ENCODE data around the gene HDGFL1. TPM values are rescaled to one million over a fixed set of nuclear protein-coding genes. Genes with fewer than 3 reads are reported as not detected.

The HDGFL1 gene
- total and polyA plus RNA-seq, 5 experiments from 2014 or later, result not detected

DNA sequence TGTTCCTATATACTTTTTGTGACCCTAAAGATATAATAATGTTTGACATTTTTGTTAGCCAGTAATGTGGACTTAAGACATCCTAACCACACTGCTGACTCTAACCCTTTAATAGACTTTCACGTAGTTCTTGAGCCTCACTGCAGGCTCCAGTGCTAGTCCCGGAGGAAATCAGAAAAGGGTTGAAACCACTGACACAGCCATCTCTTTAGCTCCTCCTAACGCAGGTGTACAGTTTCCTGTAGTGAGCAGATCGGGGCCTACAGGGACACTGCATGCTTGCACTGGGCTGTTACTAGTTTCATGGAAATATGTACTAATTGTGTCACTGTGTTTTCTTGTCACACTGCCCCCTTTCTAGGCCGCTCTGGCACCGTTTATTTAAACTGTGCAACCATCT lies 512 bp upstream of the HDGFL1 start:
- Mint-ChIP-seq H3K27me3 (no peaks in the 10 kb centered on the region), H3K36me3 (no peaks in the 10 kb centered on the region)
- no peak for DNase-seq

DNA sequence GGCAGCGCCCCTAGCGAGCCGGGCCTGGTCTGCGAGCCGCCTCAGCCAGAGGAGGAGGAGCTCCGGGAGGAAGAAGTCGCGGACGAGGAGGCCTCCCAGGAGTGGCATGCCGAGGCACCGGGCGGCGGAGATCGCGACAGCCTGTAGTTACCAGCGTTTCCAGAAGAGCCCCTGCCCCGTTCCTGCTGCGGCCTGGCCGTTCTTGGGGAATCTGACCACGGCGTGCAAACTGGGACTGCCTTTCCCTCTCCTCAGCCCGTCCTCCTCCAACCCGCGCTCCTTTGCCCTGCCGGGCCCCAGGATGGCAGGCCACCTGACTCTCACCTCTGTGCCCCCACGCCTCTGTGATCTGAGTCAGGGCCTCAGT lies 802 bp downstream of the HDGFL1 start:
- ATAC-seq, result no peak

More for the DNA sequence above, 512 bp upstream of the HDGFL1 start:
- no peak overlapping the region for H3K27ac Mint-ChIP-seq
- no peaks in the 10 kb centered on the region for H3K4me1 Mint-ChIP-seq
- no peak for ATAC-seq
- H3K9me3 Mint-ChIP-seq, result peaks cover 0 to 7% (median 3%) of the 10 kb centered on the region in 9 donors
- H3K4me3 Mint-ChIP-seq, result no peak overlapping the region
- POLR2A ChIA-PET, result no interaction called here

GRCh38 chr6:22575190-22575589 lies 5.8 kb downstream of the HDGFL1 start:
- H3K27me3 Mint-ChIP-seq, result no peaks in the 10 kb centered on the region
- ATAC-seq (no peak), DNase-seq (no peak)
- H3K36me3 Mint-ChIP-seq, result no peaks in the 10 kb centered on the region
- H3K4me3 Mint-ChIP-seq, result no peak overlapping the region
- POLR2A ChIA-PET, result no interaction called here
- H3K27ac Mint-ChIP-seq, result no peak overlapping the region
- H3K9me3 Mint-ChIP-seq, result peaks cover 0 to 5% (median 3%) of the 10 kb centered on the region in 9 donors
- H3K4me1 Mint-ChIP-seq, result no peaks in the 10 kb centered on the region

More for the DNA sequence above, 802 bp downstream of the HDGFL1 start:
- H3K27ac Mint-ChIP-seq, result no peak overlapping the region
- POLR2A ChIA-PET, result no interaction called here
- H3K27me3 Mint-ChIP-seq, result no peaks in the 10 kb centered on the region
- no peak overlapping the region for H3K4me3 Mint-ChIP-seq
- H3K36me3 Mint-ChIP-seq, result no peaks in the 10 kb centered on the region
- H3K4me1 Mint-ChIP-seq, result no peaks in the 10 kb centered on the region
- H3K9me3 Mint-ChIP-seq, result peaks cover 0 to 7% (median 3%) of the 10 kb centered on the region in 9 donors
- DNase-seq, result peak in 1 of 10 donors; percentile 64

- POLR2A ChIA-PET, result no interaction called here
- no peaks in the 10 kb centered on the region for H3K4me1 Mint-ChIP-seq
- H3K9me3 Mint-ChIP-seq, result no peaks in the 10 kb centered on the region
- DNase-seq (no peak), ATAC-seq (no peak)
- H3K27ac Mint-ChIP-seq, result no peak overlapping the region
- no peaks in the 10 kb centered on the region for H3K36me3 Mint-ChIP-seq
- H3K4me3 Mint-ChIP-seq, result no peak overlapping the region
- H3K27me3 Mint-ChIP-seq, result no peaks in the 10 kb centered on the region
These were observed 10.1 kb downstream of the HDGFL1 start for GRCh38 chr6:22579439-22579838.

DNA sequence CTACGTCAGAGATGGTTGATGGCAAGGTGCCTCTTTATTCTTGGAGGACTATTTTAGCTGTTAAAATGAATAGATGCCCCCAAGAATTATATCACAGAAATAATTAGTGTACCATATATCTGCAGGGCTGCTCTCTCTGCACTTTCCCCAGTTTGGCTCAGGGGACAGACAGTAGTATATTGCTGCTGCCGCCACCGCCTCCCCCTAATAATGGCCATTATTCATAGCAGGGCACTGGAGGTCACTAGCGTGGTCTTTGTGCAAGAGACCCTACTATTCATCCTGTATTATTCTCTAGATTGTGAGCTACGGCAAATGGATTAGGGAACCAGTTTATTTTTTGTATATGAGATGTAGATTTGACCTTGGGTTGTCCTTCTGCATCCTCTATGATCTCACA lies 11.0 kb downstream of the HDGFL1 start:
- Mint-ChIP-seq H3K27ac (no peak overlapping the region), H3K9me3 (no peaks in the 10 kb centered on the region), H3K27me3 (no peaks in the 10 kb centered on the region), H3K36me3 (no peaks in the 10 kb centered on the region), H3K4me1 (no peaks in the 10 kb centered on the region), H3K4me3 (no peak overlapping the region)
- POLR2A ChIA-PET, result no interaction called here
- DNase-seq (no peak), ATAC-seq (no peak)

- no peaks in the 10 kb centered on the region for H3K9me3 Mint-ChIP-seq
- no peaks in the 10 kb centered on the region for H3K4me1 Mint-ChIP-seq
- no peaks in the 10 kb centered on the region for H3K36me3 Mint-ChIP-seq
- DNase-seq, result no peak
- no peak overlapping the region for H3K4me3 Mint-ChIP-seq
- no peak overlapping the region for H3K27ac Mint-ChIP-seq
- POLR2A ChIA-PET, result no interaction called here
- H3K27me3 Mint-ChIP-seq, result no peaks in the 10 kb centered on the region
- ATAC-seq, result no peak
These were observed 13.2 kb downstream of the HDGFL1 start for GRCh38 chr6:22582417-22583205.

- H3K4me3 Mint-ChIP-seq, result no peak overlapping the region
- ATAC-seq (no peak), DNase-seq (no peak)
- no peaks in the 10 kb centered on the region for H3K36me3 Mint-ChIP-seq
- no peaks in the 10 kb centered on the region for H3K9me3 Mint-ChIP-seq
- H3K27ac Mint-ChIP-seq, result no peak overlapping the region
- POLR2A ChIA-PET, result no interaction called here
- no peaks in the 10 kb centered on the region for H3K4me1 Mint-ChIP-seq
- H3K27me3 Mint-ChIP-seq, result no peaks in the 10 kb centered on the region
These were observed 13.9 kb downstream of the HDGFL1 start for GRCh38 chr6:22583230-22583629.

- Mint-ChIP-seq H3K36me3 (no peaks in the 10 kb centered on the region), H3K27ac (no peak overlapping the region), H3K27me3 (no peaks in the 10 kb centered on the region), H3K4me3 (no peak overlapping the region), H3K9me3 (no peaks in the 10 kb centered on the region), H3K4me1 (no peaks in the 10 kb centered on the region)
- POLR2A ChIA-PET, result no interaction called here
- ATAC-seq (no peak), DNase-seq (no peak)
These were observed 14.6 kb downstream of the HDGFL1 start for GRCh38 chr6:22583927-22584326.

GRCh38 chr6:22589118-22589517 lies 19.8 kb downstream of the HDGFL1 start:
- Mint-ChIP-seq H3K9me3 (no peaks in the 10 kb centered on the region), H3K4me3 (no peak overlapping the region), H3K27ac (no peak overlapping the region), H3K4me1 (no peaks in the 10 kb centered on the region), H3K36me3 (no peaks in the 10 kb centered on the region), H3K27me3 (no peaks in the 10 kb centered on the region)
- ATAC-seq (no peak), DNase-seq (no peak)
- POLR2A ChIA-PET, result no interaction called here

DNA sequence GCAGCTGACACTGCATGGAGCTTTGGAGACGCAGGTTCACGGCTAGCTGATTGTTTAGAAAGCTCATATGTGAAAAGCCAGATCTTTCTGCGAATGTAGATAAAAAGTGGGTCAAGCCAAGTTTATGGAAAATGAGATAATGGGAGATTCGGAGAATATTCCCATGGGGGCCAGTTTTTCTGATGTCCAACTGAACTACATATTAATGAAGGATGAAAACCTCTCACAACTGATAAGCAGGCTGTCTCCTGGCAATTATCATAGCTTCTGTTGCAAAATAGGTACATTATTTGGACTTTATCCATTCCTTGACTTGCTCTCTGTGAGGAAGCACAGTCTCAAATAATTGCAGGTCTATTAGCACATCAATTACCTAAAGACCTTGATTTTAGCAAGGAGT lies 21.1 kb downstream of the HDGFL1 start:
- POLR2A ChIA-PET, result no interaction called here
- no peak for DNase-seq
- ATAC-seq, result no peak
- Mint-ChIP-seq H3K4me3 (no peak overlapping the region), H3K9me3 (peaks cover 0 to 5% (median 0%) of the 10 kb centered on the region in 9 donors), H3K27ac (no peak overlapping the region), H3K36me3 (no peaks in the 10 kb centered on the region), H3K4me1 (no peaks in the 10 kb centered on the region), H3K27me3 (no peaks in the 10 kb centered on the region)

GRCh38 chr6:22593895-22594294 lies 24.5 kb downstream of the HDGFL1 start:
- no peaks in the 10 kb centered on the region for H3K4me1 Mint-ChIP-seq
- no peaks in the 10 kb centered on the region for H3K36me3 Mint-ChIP-seq
- ATAC-seq (no peak), DNase-seq (no peak)
- H3K27me3 Mint-ChIP-seq, result peaks cover 0 to 10% (median 0%) of the 10 kb centered on the region in 5 donors
- H3K27ac Mint-ChIP-seq, result no peak overlapping the region
- H3K4me3 Mint-ChIP-seq, result no peak overlapping the region
- H3K9me3 Mint-ChIP-seq, result peaks cover 0 to 9% (median 0%) of the 10 kb centered on the region in 9 donors
- POLR2A ChIA-PET, result no interaction called here

DNA sequence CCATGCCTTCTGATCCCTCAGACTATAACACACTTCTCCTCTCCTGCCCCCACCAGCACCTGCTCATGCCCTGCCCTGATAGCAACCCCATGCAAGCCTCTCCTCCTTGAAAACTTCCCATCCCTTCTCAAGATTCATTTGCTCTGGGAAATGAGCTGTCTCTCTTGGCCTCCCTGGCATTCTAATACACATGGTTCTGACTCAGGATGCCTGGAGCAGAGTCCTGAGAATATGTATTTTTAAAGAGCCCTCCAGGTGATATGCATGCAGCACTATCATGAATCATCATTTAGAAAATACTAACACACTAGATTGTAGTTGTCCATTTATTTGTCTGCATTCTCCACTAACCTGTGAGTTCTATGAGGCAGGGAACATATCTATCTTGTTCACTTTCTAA lies 26.6 kb downstream of the HDGFL1 start:
- H3K4me1 Mint-ChIP-seq, result no peaks in the 10 kb centered on the region
- POLR2A ChIA-PET, result no interaction called here
- DNase-seq, result no peak
- no peak for ATAC-seq
- H3K9me3 Mint-ChIP-seq, result peaks cover 0 to 12% (median 0%) of the 10 kb centered on the region in 9 donors
- peaks cover 0 to 10% (median 0%) of the 10 kb centered on the region in 5 donors for H3K27me3 Mint-ChIP-seq
- H3K27ac Mint-ChIP-seq, result no peak overlapping the region
- H3K36me3 Mint-ChIP-seq, result no peaks in the 10 kb centered on the region
- H3K4me3 Mint-ChIP-seq, result no peak overlapping the region

DNA sequence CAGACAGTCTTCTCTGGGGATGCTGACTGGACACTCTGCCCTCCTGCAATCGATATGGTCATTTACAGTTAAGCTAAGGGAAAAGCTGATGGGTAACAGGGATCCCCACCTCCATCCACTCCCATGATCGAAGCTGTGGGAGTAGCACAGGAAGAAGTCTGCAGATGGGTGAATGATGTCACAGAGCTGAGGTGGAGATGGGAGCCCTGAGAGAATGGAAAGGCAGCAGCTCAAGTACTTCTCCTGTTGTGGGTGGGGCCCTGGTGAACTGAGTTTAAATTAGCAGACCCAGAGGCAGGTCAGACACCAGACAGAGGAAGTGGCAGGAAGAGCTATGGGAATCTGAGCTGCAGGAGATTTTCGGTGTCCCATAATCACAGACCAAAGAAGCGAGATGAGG lies 29.0 kb downstream of the HDGFL1 start:
- H3K27ac Mint-ChIP-seq, result peak overlapping the region in 1 of 10 donors; percentile 3
- no peaks in the 10 kb centered on the region for H3K36me3 Mint-ChIP-seq
- no peaks in the 10 kb centered on the region for H3K4me1 Mint-ChIP-seq
- no peak for ATAC-seq
- H3K27me3 Mint-ChIP-seq, result peaks cover 0 to 10% (median 0%) of the 10 kb centered on the region in 5 donors
- H3K9me3 Mint-ChIP-seq, result peaks cover 0 to 21% (median 0%) of the 10 kb centered on the region in 9 donors
- DNase-seq, result no peak
- POLR2A ChIA-PET, result no interaction called here
- H3K4me3 Mint-ChIP-seq, result no peak overlapping the region

GRCh38 chr6:22600059-22600458 lies 30.7 kb downstream of the HDGFL1 start:
- POLR2A ChIA-PET, result no interaction called here
- Mint-ChIP-seq H3K27me3 (peaks cover 0 to 10% (median 0%) of the 10 kb centered on the region in 5 donors), H3K4me1 (no peaks in the 10 kb centered on the region)

More at GRCh38 chr6:22600059-22600458, 30.7 kb downstream of the HDGFL1 start:
- ATAC-seq, result no peak
- H3K9me3 Mint-ChIP-seq, result peaks cover 0 to 21% (median 0%) of the 10 kb centered on the region in 9 donors
- H3K36me3 Mint-ChIP-seq, result no peaks in the 10 kb centered on the region
- no peak for DNase-seq
- no peak overlapping the region for H3K4me3 Mint-ChIP-seq
- H3K27ac Mint-ChIP-seq, result no peak overlapping the region
